HCT116 (cell line): ENCODE data around the gene MYH6. TPM values are rescaled to one million over a fixed set of nuclear protein-coding genes. Genes with fewer than 3 reads are reported as not detected.

Source experiments
- ATAC-seq: fragments of 200-7000 bp; cut with Tn5 transposase; 2 replicates; pipeline ENCODE4 v1.9.1; 2020; ENCODE audit warnings: mild to moderate bottlenecking, moderate library complexity
- BruUV-seq: library from RNA; stranded (reverse); fragments of 400-500 nt; replicated peaks from 2 replicates; lab custom pipeline; 2021; lab: Mats Ljungman, UMichigan
- CTCF ChIA-PET: fragments of 300-600 bp; sonication (Branson Sonifier 250); formaldehyde crosslinking; loops from one replicate; lab custom pipeline; 2021; ENCODE audit warnings: antibody characterized with exemption; lab: Charles Lee
- POLR2A ChIA-PET: fragments of 300-600, 350-600 bp; sonication (Branson Sonifier 250); formaldehyde crosslinking; loops from one replicate; lab custom pipeline; 2021; ENCODE audit warnings: antibody characterized with exemption; lab: Charles Lee
- RAD21 ChIA-PET, 2 experiments: fragments of 300-600 bp; sonication (Branson Sonifier 250); formaldehyde crosslinking; loops; one replicate each; lab custom pipeline; 2023; ENCODE audit warnings: low total read pairs in 2 of 2; ENCODE audit not compliant: uncharacterized antibody in 2 of 2, unreplicated experiment in 2 of 2, low non-redundant PET in 1 of 2; lab: Charles Lee
- DNase-seq: peaks from one replicate; pipeline ENCODE4 v3.0.0-alpha.2; 2010; ENCODE audit warnings: low read depth, low spot score
- H2AFZ ChIP-seq: fragments of 200-600 bp; shearing (Covaris generic), sonication (generic); 2 replicates; pipeline ENCODE4 v1.6.1; 2017; ENCODE audit warnings: low read depth, mixed run types, mixed read lengths, antibody characterized with exemption, low read length; ENCODE audit not compliant: poor library complexity, severe bottlenecking
- H3K27ac ChIP-seq: 2 replicates; pipeline ENCODE4 v1.5.1; 2012; ENCODE audit warnings: low read depth, low read length
- H3K27me3 ChIP-seq: fragments of 200-600 bp; sonication (generic); 2 replicates; pipeline ENCODE4 v1.6.1; 2016; ENCODE audit warnings: mixed run types, low read length, mixed read lengths; ENCODE audit not compliant: insufficient read depth
- H3K36me3 ChIP-seq, 2 experiments: fragments of 200-500 bp in 1 of 2; fragments of 200-600 bp in 1 of 2; sonication (Bioruptor generic) in 1 of 2; sonication (generic) in 1 of 2; 2 replicates each; pipeline versions ENCODE4 v1.5.1 to v1.6.1; 2014 to 2016; ENCODE audit warnings: low read length in 2 of 2, inconsistent platforms in 1 of 2, mixed read lengths in 1 of 2, mixed run types in 1 of 2; ENCODE audit not compliant: insufficient read depth in 2 of 2, control insufficient read depth in 1 of 2
- H3K4me1 ChIP-seq, 2 experiments: fragments of 200-600 bp in 1 of 2; sonication (generic) in 1 of 2; 2 replicates each; pipeline versions ENCODE4 v1.5.1 to v1.6.1; 2012 to 2017; ENCODE audit warnings: low read length in 2 of 2, inconsistent platforms in 1 of 2, mild to moderate bottlenecking in 1 of 2, mixed read lengths in 1 of 2, mixed run types in 1 of 2, moderate library complexity in 1 of 2; ENCODE audit not compliant: insufficient read depth in 2 of 2, control insufficient read depth in 1 of 2
- H3K4me2 ChIP-seq: fragments of 200-600 bp; sonication (generic); 2 replicates; pipeline ENCODE4 v1.6.1; 2017; ENCODE audit warnings: mixed run types, low read length, mixed read lengths
- H3K4me3 ChIP-seq, 2 experiments: fragments of 200-600 bp in 1 of 2; sonication (generic) in 1 of 2; replicated peaks in 1 of 2; 2 replicates each; pipeline ENCODE4 v1.5.1; 2011 to 2016; ENCODE audit warnings: low read length in 2 of 2, control low read depth in 1 of 2, low read depth in 1 of 2, mild to moderate bottlenecking in 1 of 2, mixed read lengths in 1 of 2, mixed run types in 1 of 2
- H3K79me2 ChIP-seq: fragments of 200-600 bp; sonication (generic); 2 replicates; pipeline ENCODE4 v1.6.1; 2017; ENCODE audit warnings: mild to moderate bottlenecking, mixed run types, low read length, moderate library complexity, mixed read lengths; ENCODE audit not compliant: insufficient read depth
- H3K9ac ChIP-seq: fragments of 200-600 bp; sonication (generic); 2 replicates; pipeline ENCODE4 v1.6.1; 2016; ENCODE audit warnings: low read length, mixed read lengths
- H3K9me2 ChIP-seq: fragments of 200-600 bp; sonication (generic), shearing (Covaris generic); 2 replicates; pipeline ENCODE4 v1.6.1; 2017; ENCODE audit warnings: mixed run types, mild to moderate bottlenecking, moderate library complexity; ENCODE audit not compliant: insufficient read depth
- H3K9me3 ChIP-seq, 2 experiments: fragments of 200-500 bp in 1 of 2; fragments of 200-600 bp in 1 of 2; sonication (Bioruptor generic) in 1 of 2; sonication (generic) in 1 of 2; 2 replicates each; pipeline ENCODE4 v1.6.1; 2014 to 2017; ENCODE audit warnings: low read length in 2 of 2, mixed read lengths in 2 of 2, inconsistent platforms in 1 of 2, low read depth in 1 of 2, mild to moderate bottlenecking in 1 of 2, mixed run types in 1 of 2, moderate library complexity in 1 of 2; ENCODE audit not compliant: control insufficient read depth in 1 of 2, insufficient read depth in 1 of 2
- H4K20me1 ChIP-seq: fragments of 200-600 bp; sonication (generic), shearing (Covaris generic); 2 replicates; pipeline ENCODE4 v1.6.1; 2017; ENCODE audit warnings: mixed run types, mild to moderate bottlenecking, moderate library complexity; ENCODE audit not compliant: insufficient read depth
- CEBPB ChIP-seq: IDR thresholded peaks from 2 replicates; pipeline ENCODE4 v1.6.1; 2012; ENCODE audit warnings: low read depth
- EZH2phosphoT487 ChIP-seq: fragments of 200-600 bp; IDR thresholded peaks from 2 replicates; pipeline ENCODE4 v1.6.1; 2018; ENCODE audit warnings: antibody characterized with exemption, borderline replicate concordance
- TCF7L2 ChIP-seq: IDR thresholded peaks from 2 replicates; pipeline ENCODE4 v1.7.0; 2011; ENCODE audit warnings: borderline replicate concordance, inconsistent platforms; ENCODE audit not compliant: insufficient read depth, insufficient read length; ENCODE audit errors: extremely low read depth
- intact Hi-C: fragments of 100-400 bp; cut with micrococcal nuclease; formaldehyde crosslinking; loops from 2 replicates; pipeline ENCODE4 v1.10.0; 2022
- total RNA-seq: library from RNA; stranded (reverse); gene quantifications from one replicate; pipeline ENCODE4 v1.2.1, GENCODE V29; 2021; ENCODE audit not compliant: unreplicated experiment
- TF ChIP-seq, protein P1 (sequence below): IDR thresholded peaks from 2 replicates; pipeline ENCODE4 v1.6.1; 2011; ENCODE audit warnings: mild to moderate bottlenecking, low read length, moderate library complexity; ENCODE audit not compliant: insufficient replicate concordance; ENCODE audit errors: extremely low read depth
- TF ChIP-seq, protein P2 (sequence below): IDR thresholded peaks from 2 replicates; pipeline ENCODE4 v1.6.1; 2012; ENCODE audit warnings: low read depth

MYH6 gene
- total RNA-seq, 1 experiment from 2014 or later, result not detected

DNA sequence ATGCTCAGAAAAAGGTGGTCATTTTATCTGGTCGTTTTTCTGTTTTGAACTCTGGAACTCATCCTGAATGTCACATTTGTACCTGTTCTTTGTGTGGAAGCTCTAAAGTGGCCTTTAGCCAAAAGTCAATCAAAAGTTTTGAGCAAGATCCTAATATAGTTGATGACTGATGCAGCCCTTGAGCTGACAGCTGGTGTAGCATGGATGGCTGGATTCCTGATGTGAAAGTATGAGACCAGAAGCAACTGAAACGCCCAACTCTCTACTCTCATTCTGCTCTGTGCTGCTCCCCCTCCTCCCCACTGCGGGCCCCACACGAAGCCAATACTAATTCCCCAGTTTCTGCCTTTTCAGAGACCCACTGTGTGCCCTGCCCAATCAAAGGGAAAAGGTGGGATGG is 37.7 kb upstream of the MYH6 start:
- no TSS peak for BruUV-seq
- no peaks in the 10 kb centered on the region for H4K20me1 ChIP-seq
- H3K27ac ChIP-seq, result no peak overlapping the region
- no peak overlapping the region for H2AFZ ChIP-seq
- no peaks in the 10 kb centered on the region for H3K79me2 ChIP-seq
- intact Hi-C loops, result no loop called here
- ChIA-PET POLR2A (no interaction called here), CTCF (no interaction called here), RAD21 (no interaction called here)
- no peak for DNase-seq
- H3K27me3 ChIP-seq, result peaks cover 6% of the 10 kb centered on the region; the same call in 1 of the 2 replicates
- H3K4me3 ChIP-seq, result no peak overlapping the region
- no peaks in the 10 kb centered on the region for H3K4me1 ChIP-seq
- no peak overlapping the region for H3K9ac ChIP-seq
- H3K36me3 ChIP-seq, result no peaks in the 10 kb centered on the region
- no peaks in the 10 kb centered on the region for H3K9me2 ChIP-seq
- TF ChIP-seq, protein P1, sequence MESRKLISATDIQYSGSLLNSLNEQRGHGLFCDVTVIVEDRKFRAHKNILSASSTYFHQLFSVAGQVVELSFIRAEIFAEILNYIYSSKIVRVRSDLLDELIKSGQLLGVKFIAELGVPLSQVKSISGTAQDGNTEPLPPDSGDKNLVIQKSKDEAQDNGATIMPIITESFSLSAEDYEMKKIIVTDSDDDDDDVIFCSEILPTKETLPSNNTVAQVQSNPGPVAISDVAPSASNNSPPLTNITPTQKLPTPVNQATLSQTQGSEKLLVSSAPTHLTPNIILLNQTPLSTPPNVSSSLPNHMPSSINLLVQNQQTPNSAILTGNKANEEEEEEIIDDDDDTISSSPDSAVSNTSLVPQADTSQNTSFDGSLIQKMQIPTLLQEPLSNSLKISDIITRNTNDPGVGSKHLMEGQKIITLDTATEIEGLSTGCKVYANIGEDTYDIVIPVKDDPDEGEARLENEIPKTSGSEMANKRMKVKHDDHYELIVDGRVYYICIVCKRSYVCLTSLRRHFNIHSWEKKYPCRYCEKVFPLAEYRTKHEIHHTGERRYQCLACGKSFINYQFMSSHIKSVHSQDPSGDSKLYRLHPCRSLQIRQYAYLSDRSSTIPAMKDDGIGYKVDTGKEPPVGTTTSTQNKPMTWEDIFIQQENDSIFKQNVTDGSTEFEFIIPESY, result no peak
- TF ChIP-seq EZH2phosphoT487 (no peak), CEBPB (no peak)
- TF ChIP-seq, all 23 proteins: peak for 0
- H3K4me2 ChIP-seq, result no peak overlapping the region
- H3K9me3 ChIP-seq, result no peaks in the 10 kb centered on the region
- ATAC-seq, result no peak

DNA sequence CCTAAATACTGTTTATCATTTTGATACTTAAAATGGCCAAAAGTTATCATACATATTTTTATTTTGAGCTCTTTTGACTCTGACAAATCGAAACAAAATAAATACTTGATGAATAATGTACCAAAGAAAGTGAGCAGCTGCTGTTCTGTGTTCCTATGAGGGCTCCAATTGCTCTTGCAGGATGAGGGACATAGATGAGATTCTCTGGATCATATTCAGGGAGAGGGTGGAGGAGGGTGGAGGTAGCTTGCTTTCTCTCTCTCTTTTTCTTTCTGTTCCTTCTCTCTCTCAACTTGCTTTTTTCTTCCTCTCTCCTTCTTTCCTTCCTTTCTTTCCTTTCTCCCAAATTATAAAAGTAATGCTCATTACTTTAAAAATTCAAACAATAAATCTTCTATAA is 36.2 kb upstream of the MYH6 start:
- BruUV-seq, result no TSS peak
- Histone ChIP-seq H3K9me3 (no peaks in the 10 kb centered on the region), H3K36me3 (no peaks in the 10 kb centered on the region), H3K9ac (no peak overlapping the region)
- CTCF ChIA-PET, result interaction anchor here (1.9 kb wide), 1 partner anchor 13 kb away, joined by 5 read pairs; no protein-coding TSS in a partner anchor
- intact Hi-C loops, result no loop called here
- ATAC-seq, result no peak
- TF ChIP-seq TCF7L2, result no peak
- TF ChIP-seq, protein P2, sequence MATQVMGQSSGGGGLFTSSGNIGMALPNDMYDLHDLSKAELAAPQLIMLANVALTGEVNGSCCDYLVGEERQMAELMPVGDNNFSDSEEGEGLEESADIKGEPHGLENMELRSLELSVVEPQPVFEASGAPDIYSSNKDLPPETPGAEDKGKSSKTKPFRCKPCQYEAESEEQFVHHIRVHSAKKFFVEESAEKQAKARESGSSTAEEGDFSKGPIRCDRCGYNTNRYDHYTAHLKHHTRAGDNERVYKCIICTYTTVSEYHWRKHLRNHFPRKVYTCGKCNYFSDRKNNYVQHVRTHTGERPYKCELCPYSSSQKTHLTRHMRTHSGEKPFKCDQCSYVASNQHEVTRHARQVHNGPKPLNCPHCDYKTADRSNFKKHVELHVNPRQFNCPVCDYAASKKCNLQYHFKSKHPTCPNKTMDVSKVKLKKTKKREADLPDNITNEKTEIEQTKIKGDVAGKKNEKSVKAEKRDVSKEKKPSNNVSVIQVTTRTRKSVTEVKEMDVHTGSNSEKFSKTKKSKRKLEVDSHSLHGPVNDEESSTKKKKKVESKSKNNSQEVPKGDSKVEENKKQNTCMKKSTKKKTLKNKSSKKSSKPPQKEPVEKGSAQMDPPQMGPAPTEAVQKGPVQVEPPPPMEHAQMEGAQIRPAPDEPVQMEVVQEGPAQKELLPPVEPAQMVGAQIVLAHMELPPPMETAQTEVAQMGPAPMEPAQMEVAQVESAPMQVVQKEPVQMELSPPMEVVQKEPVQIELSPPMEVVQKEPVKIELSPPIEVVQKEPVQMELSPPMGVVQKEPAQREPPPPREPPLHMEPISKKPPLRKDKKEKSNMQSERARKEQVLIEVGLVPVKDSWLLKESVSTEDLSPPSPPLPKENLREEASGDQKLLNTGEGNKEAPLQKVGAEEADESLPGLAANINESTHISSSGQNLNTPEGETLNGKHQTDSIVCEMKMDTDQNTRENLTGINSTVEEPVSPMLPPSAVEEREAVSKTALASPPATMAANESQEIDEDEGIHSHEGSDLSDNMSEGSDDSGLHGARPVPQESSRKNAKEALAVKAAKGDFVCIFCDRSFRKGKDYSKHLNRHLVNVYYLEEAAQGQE, result no peak
- TF ChIP-seq, all 23 proteins: peak for 0
- RAD21 ChIA-PET, result no interaction called here
- no peak overlapping the region for H3K4me3 ChIP-seq
- H3K27ac ChIP-seq, result no peak overlapping the region
- DNase-seq, result no peak
- H3K27me3 ChIP-seq, result peaks cover 6% of the 10 kb centered on the region; the same call in 1 of the 2 replicates
- H3K9me2 ChIP-seq, result no peaks in the 10 kb centered on the region
- no peaks in the 10 kb centered on the region for H4K20me1 ChIP-seq
- no peaks in the 10 kb centered on the region for H3K4me1 ChIP-seq
- H3K4me2 ChIP-seq, result no peak overlapping the region
- no peaks in the 10 kb centered on the region for H3K79me2 ChIP-seq
- POLR2A ChIA-PET, result no interaction called here
- H2AFZ ChIP-seq, result no peak overlapping the region
